HEK293 (cell line): ENCODE data around the gene PHF21A.

Experiments used
- CTCF ChIA-PET: fragments of 350-600 bp; formaldehyde crosslinking; extraction: SDS; loops from one replicate; lab custom pipeline; 2021; ENCODE audit warnings: antibody characterized with exemption; lab: Yijun Ruan, JAX
- POLR2A ChIA-PET: fragments of 300-600 bp; formaldehyde crosslinking; extraction: SDS; loops from one replicate; lab custom pipeline; 2020; ENCODE audit warnings: antibody characterized with exemption, inconsistent platforms; lab: Yijun Ruan, JAX
- H3K27ac ChIP-seq: fragments of 200-500 bp; sonication (Bioruptor generic); 2 replicates; pipeline ENCODE4 v1.5.1; 2014; ENCODE audit warnings: low read depth, low read length, control low read depth, inconsistent platforms; ENCODE audit errors: extremely low read depth
- H3K36me3 ChIP-seq, 2 experiments: fragments of 200-500 bp in 1 of 2; sonication (Bioruptor generic) in 1 of 2; 1 replicate in 1 of 2; 2 replicates in 1 of 2; pipeline ENCODE4 v1.5.1; 2014 to 2017; ENCODE audit warnings: inconsistent platforms in 2 of 2, low read length in 2 of 2; ENCODE audit not compliant: control insufficient read depth in 2 of 2, insufficient read depth in 1 of 2
- H3K4me1 ChIP-seq: fragments of 200-500 bp; sonication (Bioruptor generic); 2 replicates; pipeline ENCODE4 v1.5.1; 2014; ENCODE audit warnings: mild to moderate bottlenecking, low read length, inconsistent platforms; ENCODE audit not compliant: control insufficient read depth, insufficient read depth
- H3K4me3 ChIP-seq: 2 replicates; pipeline ENCODE4 v1.5.1; 2011; ENCODE audit warnings: low read depth, mild to moderate bottlenecking, control low read depth, low read length, moderate library complexity
- H3K9me3 ChIP-seq: fragments of 200-500 bp; sonication (Bioruptor generic); 2 replicates; pipeline ENCODE4 v1.5.1; 2014; ENCODE audit warnings: low read depth, low read length, inconsistent platforms; ENCODE audit not compliant: control insufficient read depth, insufficient read depth
- CTCF ChIP-seq: fragments of 450-650 bp; formaldehyde crosslinking; IDR thresholded peaks from 2 replicates; pipeline ENCODE4 v1.5.1; 2016; ENCODE audit warnings: missing biosample characterization, missing genetic modification characterization
- GLI4 ChIP-seq: fragments of 450-650 bp; formaldehyde crosslinking; IDR thresholded peaks from 2 replicates; pipeline ENCODE4 v1.5.1; 2016; ENCODE audit warnings: missing biosample characterization, missing genetic modification characterization
- KLF1 ChIP-seq: fragments of 450-650 bp; formaldehyde crosslinking; IDR thresholded peaks from 2 replicates; pipeline ENCODE4 v1.5.1; 2016; ENCODE audit warnings: missing biosample characterization, missing genetic modification characterization
- PBX3 ChIP-seq: sonication (generic); formaldehyde crosslinking; IDR thresholded peaks from 2 replicates; pipeline ENCODE4 v1.8.1; 2022; ENCODE audit warnings: mild to moderate bottlenecking, moderate library complexity, missing genetic modification reagents
- PRDM10 ChIP-seq: fragments of 450-650 bp; formaldehyde crosslinking; IDR thresholded peaks from 2 replicates; pipeline ENCODE4 v1.5.1; 2016; ENCODE audit warnings: missing biosample characterization, missing genetic modification characterization
- SP7 ChIP-seq: fragments of 450-650 bp; formaldehyde crosslinking; IDR thresholded peaks from 2 replicates; pipeline ENCODE4 v1.5.1; 2016; ENCODE audit warnings: missing biosample characterization, missing genetic modification characterization
- ZBTB11 ChIP-seq: fragments of 450-650 bp; formaldehyde crosslinking; conservative IDR thresholded peaks from 2 replicates; pipeline ENCODE4 v1.5.1; 2016; ENCODE audit warnings: low read depth, missing biosample characterization, missing genetic modification characterization
- ZNF121 ChIP-seq: fragments of 450-650 bp; formaldehyde crosslinking; IDR thresholded peaks from 2 replicates; pipeline ENCODE4 v1.5.1; 2016; ENCODE audit warnings: missing biosample characterization, missing genetic modification characterization
- ZNF174 ChIP-seq: fragments of 450-650 bp; formaldehyde crosslinking; IDR thresholded peaks from 2 replicates; pipeline ENCODE4 v1.5.0; 2017; ENCODE audit warnings: missing biosample characterization, mild to moderate bottlenecking, missing genetic modification characterization
- ZNF18 ChIP-seq: fragments of 450-650 bp; formaldehyde crosslinking; IDR thresholded peaks from 2 replicates; pipeline ENCODE4 v1.5.1; 2016; ENCODE audit warnings: missing biosample characterization, missing genetic modification characterization
- ZNF292 ChIP-seq: fragments of 450-650 bp; formaldehyde crosslinking; IDR thresholded peaks from 2 replicates; pipeline ENCODE4 v1.5.1; 2016; ENCODE audit warnings: low read depth, missing biosample characterization, missing genetic modification characterization, borderline replicate concordance
- ZNF335 ChIP-seq: fragments of 450-650 bp; formaldehyde crosslinking; conservative IDR thresholded peaks from 2 replicates; pipeline ENCODE4 v1.5.1; 2016; ENCODE audit warnings: missing biosample characterization, missing genetic modification characterization
- ZNF398 ChIP-seq: fragments of 450-650 bp; formaldehyde crosslinking; IDR thresholded peaks from 2 replicates; pipeline ENCODE4 v1.5.1; 2017; ENCODE audit warnings: missing biosample characterization, missing genetic modification characterization
- ZNF501 ChIP-seq: fragments of 450-650 bp; formaldehyde crosslinking; IDR thresholded peaks from 2 replicates; pipeline ENCODE4 v1.5.1; 2016; ENCODE audit warnings: missing biosample characterization, missing genetic modification characterization
- ZNF549 ChIP-seq: fragments of 450-650 bp; IDR thresholded peaks from 2 replicates; pipeline ENCODE4 v1.5.1; 2018; ENCODE audit warnings: missing biosample characterization, missing genetic modification characterization, mild to moderate bottlenecking, inconsistent platforms, moderate library complexity
- ZNF560 ChIP-seq: fragments of 450-650 bp; formaldehyde crosslinking; IDR thresholded peaks from 2 replicates; pipeline ENCODE4 v1.5.1; 2017; ENCODE audit warnings: missing biosample characterization, missing genetic modification characterization, borderline replicate concordance
- ZNF624 ChIP-seq: fragments of 450-650 bp; formaldehyde crosslinking; IDR thresholded peaks from 2 replicates; pipeline ENCODE4 v1.5.1; 2017; ENCODE audit warnings: missing biosample characterization, missing genetic modification characterization
- ZNF654 ChIP-seq: fragments of 450-650 bp; formaldehyde crosslinking; IDR thresholded peaks from 2 replicates; pipeline ENCODE4 v1.5.1; 2016; ENCODE audit warnings: low read depth, missing biosample characterization, missing genetic modification characterization
- ZNF777 ChIP-seq: fragments of 450-650 bp; formaldehyde crosslinking; IDR thresholded peaks from 2 replicates; pipeline ENCODE4 v1.5.1; 2017; ENCODE audit warnings: missing biosample characterization, missing genetic modification characterization, borderline replicate concordance
- ZNF785 ChIP-seq: fragments of 450-650 bp; formaldehyde crosslinking; IDR thresholded peaks from 2 replicates; pipeline ENCODE4 v1.5.1; 2016; ENCODE audit warnings: missing biosample characterization, missing genetic modification characterization
- ZSCAN30 ChIP-seq: fragments of 450-650 bp; IDR thresholded peaks from 2 replicates; pipeline ENCODE4 v1.5.1; 2018; ENCODE audit warnings: missing biosample characterization, mild to moderate bottlenecking, missing genetic modification characterization, moderate library complexity

Gene PHF21A

GRCh38 chr11:46129133-46129532, 7.9 kb upstream of the PHF21A start:
- Histone ChIP-seq H3K36me3 (no peaks in the 10 kb centered on the region), H3K4me1 (no peaks in the 10 kb centered on the region), H3K27ac (no peak overlapping the region), H3K4me3 (no peak overlapping the region), H3K9me3 (no peaks in the 10 kb centered on the region)
- POLR2A ChIA-PET = no interaction called here
- TF ChIP-seq ZNF624 = no peak
- no peak for TF ChIP-seq SP7 (tag by site-specific recombination)
- TF ChIP-seq ZNF18 (tag by site-specific recombination) = no peak
- TF ChIP-seq GLI4 (tag by site-specific recombination) = no peak
- no peak for TF ChIP-seq ZNF777 (tag by site-specific recombination)
- no peak for TF ChIP-seq ZNF785 (tag by site-specific recombination)
- TF ChIP-seq ZNF560 (tag by site-specific recombination) = no peak
- no peak for TF ChIP-seq ZNF121 (tag by site-specific recombination)
- TF ChIP-seq ZNF549 (tag by site-specific recombination) = no peak
- CTCF ChIA-PET = interaction anchor here (0.7 to 1.0 kb wide), 3 partner anchors 17 to 110 kb away, joined by 3 to 6 read pairs (median 3); no protein-coding TSS in a partner anchor

- Histone ChIP-seq H3K4me3 (no peak overlapping the region), H3K36me3 (no peaks in the 10 kb centered on the region), H3K9me3 (no peaks in the 10 kb centered on the region), H3K27ac (no peak overlapping the region), H3K4me1 (no peaks in the 10 kb centered on the region)
- CTCF ChIA-PET = interaction anchor here (0.6 to 1.3 kb wide), 6 partner anchors 9 to 117 kb away, joined by 3 to 5 read pairs (median 4); no protein-coding TSS in a partner anchor
- POLR2A ChIA-PET = no interaction called here
- TF ChIP-seq ZSCAN30 (tag by site-specific recombination) (no peak), ZNF335 (tag by site-specific recombination) (0 out of 2 replicates have a peak, but pooled peaks have one; percentile 20), ZNF785 (tag by site-specific recombination) (no peak), PBX3 (CRISPR knock-in tag) (no peak), ZNF174 (tag by site-specific recombination) (no peak), ZNF292 (no peak), ZNF654 (0 out of 2 replicates have a peak, but pooled peaks have one; percentile 20), ZNF398 (tag by site-specific recombination) (peak; percentile 90), ZBTB11 (tag by site-specific recombination) (no peak), CTCF (tag by site-specific recombination) (peak; percentile 76), ZNF501 (tag by site-specific recombination) (no peak), KLF1 (peak; percentile 31; the same call in 1 of the 2 replicates), PRDM10 (tag by site-specific recombination) (peak; percentile 95)
These were observed 5.9 kb upstream of the PHF21A start for GRCh38 chr11:46127150-46127638.
